CD4-positive, CD25-positive, alpha-beta regulatory T cell (primary cell): ENCODE results near the gene P2RY10. TPM values are rescaled to one million over a fixed set of nuclear protein-coding genes. Genes with fewer than 3 reads are reported as not detected.

Source experiments
- ATAC-seq, 2 donors: fragments of 150-1000 bp; cut with Tn5 transposase; one replicate each; pipeline ENCODE4 v1.10.0; 2021; ENCODE audit warnings: low read depth in 2 of 2, moderate number of reproducible peaks in 2 of 2, moderate library complexity in 1 of 2
- DNase-seq, 3 donors: peaks; one replicate each; pipeline versions ENCODE4 v3.0.0 to v3.0.0-alpha.2; 2012 to 2022; ENCODE audit warnings: mixed read lengths in 1 of 3
- H3K27ac ChIP-seq: one replicate; pipeline ENCODE4 v1.7.0; 2013; ENCODE audit warnings: mild to moderate bottlenecking, low read length; ENCODE audit not compliant: insufficient read depth, poor library complexity, severe bottlenecking
- H3K27me3 ChIP-seq: one replicate; pipeline ENCODE4 v1.7.0; 2013; ENCODE audit warnings: low read length; ENCODE audit not compliant: control insufficient read depth, insufficient read depth
- H3K36me3 ChIP-seq: one replicate; pipeline ENCODE4 v1.7.0; 2013; ENCODE audit warnings: mild to moderate bottlenecking, low read length, moderate library complexity; ENCODE audit not compliant: control insufficient read depth, insufficient read depth
- H3K4me1 ChIP-seq: 2 replicates; pipeline ENCODE4 v1.7.0; 2013; ENCODE audit warnings: mild to moderate bottlenecking, low read length; ENCODE audit not compliant: insufficient read depth, control insufficient read depth, poor library complexity, severe bottlenecking
- H3K4me3 ChIP-seq: one replicate; pipeline ENCODE4 v1.7.0; 2013; ENCODE audit warnings: low read depth, mild to moderate bottlenecking, low read length, moderate library complexity
- H3K9me3 ChIP-seq, 2 experiments: 1 replicate in 1 of 2; 2 replicates in 1 of 2; pipeline ENCODE4 v1.7.0; 2013; ENCODE audit warnings: low read length in 2 of 2, mild to moderate bottlenecking in 1 of 2, moderate library complexity in 1 of 2; ENCODE audit not compliant: control insufficient read depth in 2 of 2
- H3K27ac Mint-ChIP-seq, 3 donors: one replicate each; pipeline ENCODE4 v1.8.0; 2020 to 2022; ENCODE audit warnings: mild to moderate bottlenecking in 3 of 3, mixed read lengths in 3 of 3, moderate library complexity in 2 of 3
- H3K27me3 Mint-ChIP-seq: one replicate; pipeline ENCODE4 v1.8.0; 2022; ENCODE audit warnings: mild to moderate bottlenecking, mixed read lengths
- H3K36me3 Mint-ChIP-seq: one replicate; pipeline ENCODE4 v1.8.0; 2020; ENCODE audit warnings: mixed read lengths
- H3K4me1 Mint-ChIP-seq, 4 donors: one replicate each; pipeline ENCODE4 v1.8.0; 2020 to 2022; ENCODE audit warnings: mixed read lengths in 4 of 4, mild to moderate bottlenecking in 1 of 4
- H3K4me3 Mint-ChIP-seq, 4 donors: one replicate each; pipeline ENCODE4 v1.8.0; 2020 to 2022; ENCODE audit warnings: mild to moderate bottlenecking in 4 of 4, mixed read lengths in 4 of 4, moderate library complexity in 3 of 4
- H3K9me3 Mint-ChIP-seq, 7 donors: one replicate each; pipeline ENCODE4 v1.8.0; 2020 to 2022; ENCODE audit warnings: mixed read lengths in 7 of 7, mild to moderate bottlenecking in 3 of 7, moderate library complexity in 2 of 7
- polyA plus RNA-seq, 4 donors: library from polyadenylated mRNA; unstranded; fragments of 300-500 nt; fragmentation: Illumina TruSeq; gene quantifications; one replicate each; pipeline ENCODE4 v1.2.3, GENCODE V29; 2021
- total RNA-seq: library from RNA; stranded (reverse); gene quantifications from one replicate; pipeline ENCODE4 v1.2.3, GENCODE V29; 2022

The P2RY10 gene
- total RNA-seq: 134 TPM
- polyA plus RNA-seq: 100 to 1,000 TPM in 1 of 4 donors, 10 to 100 TPM in 3; 76.5 to 105 (median 89.7) TPM

GRCh38 chrX:78945186-78945912 lies at the start of gene P2RY10:
Gene P2RY10, plus strand, starts transcription at chrX:78945391. Its CDS starts 15,130 bp downstream, at chrX:78960521.
- Mint-ChIP-seq H3K9me3 (peaks cover 0 to 2% (median 0%) of the 10 kb centered on the region in 7 donors), H3K4me3 (peak within 1 kb of the TSS; percentile 95 to 100 (median 97)), H3K27me3 (no peaks in the 10 kb centered on the region), H3K4me1 (peaks cover 5 to 54% (median 30%) of the 10 kb centered on the region in 4 donors), H3K36me3 (peaks cover 5% of the 10 kb centered on the region), H3K27ac (peak within 1 kb of the TSS; percentile 97 to 99 (median 98))
- Histone ChIP-seq H3K9me3 (no peaks in the 10 kb centered on the region), H3K27me3 (no peaks in the 10 kb centered on the region), H3K4me3 (peak within 1 kb of the TSS; percentile 100), H3K36me3 (no peaks in the 10 kb centered on the region), H3K27ac (peak within 1 kb of the TSS; percentile 77), H3K4me1 (no peaks in the 10 kb centered on the region)
- ATAC-seq (peak; percentile 93 to 95), DNase-seq (peak; percentile 27 to 81 (median 76))

GRCh38 chrX:78922754-78923153 lies 22.4 kb upstream of the P2RY10 start:
- Mint-ChIP-seq H3K36me3 (no peaks in the 10 kb centered on the region), H3K4me1 (peaks cover 0 to 5% (median 1%) of the 10 kb centered on the region in 4 donors), H3K4me3 (no peak overlapping the region), H3K9me3 (peaks cover 0 to 3% (median 0%) of the 10 kb centered on the region in 7 donors), H3K27me3 (no peaks in the 10 kb centered on the region), H3K27ac (no peak overlapping the region)
- Histone ChIP-seq H3K4me3 (no peak overlapping the region), H3K27ac (no peak overlapping the region), H3K27me3 (no peaks in the 10 kb centered on the region), H3K4me1 (no peaks in the 10 kb centered on the region), H3K9me3 (no peaks in the 10 kb centered on the region), H3K36me3 (no peaks in the 10 kb centered on the region)
- DNase-seq (no peak), ATAC-seq (no peak)

GRCh38 chrX:78923198-78924015 lies 21.8 kb upstream of the P2RY10 start:
- H3K4me1 Mint-ChIP-seq: peaks cover 0 to 5% (median 1%) of the 10 kb centered on the region in 4 donors
- H3K9me3 ChIP-seq: no peaks in the 10 kb centered on the region
- H3K27ac Mint-ChIP-seq: peak overlapping the region; percentile 3 to 94 (median 63)
- H3K4me1 ChIP-seq: no peaks in the 10 kb centered on the region
- no peaks in the 10 kb centered on the region for H3K36me3 Mint-ChIP-seq
- no peak overlapping the region for H3K4me3 ChIP-seq
- H3K36me3 ChIP-seq: no peaks in the 10 kb centered on the region
- DNase-seq (peak in 1 of 3 donors; percentile 10), ATAC-seq (no peak)
- H3K9me3 Mint-ChIP-seq: peaks cover 0 to 3% (median 0%) of the 10 kb centered on the region in 7 donors
- H3K4me3 Mint-ChIP-seq: no peak overlapping the region
- no peak overlapping the region for H3K27ac ChIP-seq
- no peaks in the 10 kb centered on the region for H3K27me3 ChIP-seq
- H3K27me3 Mint-ChIP-seq: no peaks in the 10 kb centered on the region

- H3K4me1 ChIP-seq: no peaks in the 10 kb centered on the region
- ATAC-seq (no peak), DNase-seq (no peak)
- Mint-ChIP-seq H3K4me3 (no peak overlapping the region), H3K4me1 (peaks cover 0 to 13% (median 4%) of the 10 kb centered on the region in 4 donors), H3K9me3 (peaks cover 0 to 5% (median 0%) of the 10 kb centered on the region in 7 donors), H3K27me3 (no peaks in the 10 kb centered on the region), H3K27ac (no peak overlapping the region), H3K36me3 (no peaks in the 10 kb centered on the region)
- no peaks in the 10 kb centered on the region for H3K36me3 ChIP-seq
- no peak overlapping the region for H3K27ac ChIP-seq
- H3K4me3 ChIP-seq: no peak overlapping the region
- no peaks in the 10 kb centered on the region for H3K9me3 ChIP-seq
- H3K27me3 ChIP-seq: no peaks in the 10 kb centered on the region
These were observed 13.4 kb upstream of the P2RY10 start for GRCh38 chrX:78931814-78932213.

GRCh38 chrX:78934866-78935265 lies 10.3 kb upstream of the P2RY10 start:
- no peak overlapping the region for H3K27ac Mint-ChIP-seq

GRCh38 chrX:78944351-78944750 lies 840 bp upstream of the P2RY10 start:
- DNase-seq (no peak), ATAC-seq (no peak)
- peak overlapping the region; percentile 95 to 100 (median 97) for H3K4me3 Mint-ChIP-seq
- Histone ChIP-seq H3K27me3 (no peaks in the 10 kb centered on the region), H3K36me3 (no peaks in the 10 kb centered on the region), H3K27ac (peak overlapping the region; percentile 77), H3K4me3 (peak overlapping the region; percentile 100), H3K4me1 (no peaks in the 10 kb centered on the region), H3K9me3 (no peaks in the 10 kb centered on the region)
- H3K27me3 Mint-ChIP-seq: no peaks in the 10 kb centered on the region
- peaks cover 5% of the 10 kb centered on the region for H3K36me3 Mint-ChIP-seq
- peaks cover 0 to 2% (median 0%) of the 10 kb centered on the region in 7 donors for H3K9me3 Mint-ChIP-seq
- H3K4me1 Mint-ChIP-seq: peaks cover 5 to 45% (median 22%) of the 10 kb centered on the region in 4 donors
- H3K27ac Mint-ChIP-seq: peak overlapping the region; percentile 97 to 99 (median 98)

More at GRCh38 chrX:78934866-78935265, 10.3 kb upstream of the P2RY10 start:
- H3K4me3 Mint-ChIP-seq: no peak overlapping the region
- Histone ChIP-seq H3K4me3 (no peak overlapping the region), H3K36me3 (no peaks in the 10 kb centered on the region), H3K27me3 (no peaks in the 10 kb centered on the region), H3K4me1 (no peaks in the 10 kb centered on the region), H3K9me3 (no peaks in the 10 kb centered on the region), H3K27ac (no peak overlapping the region)
- no peaks in the 10 kb centered on the region for H3K27me3 Mint-ChIP-seq
- H3K9me3 Mint-ChIP-seq: peaks cover 0 to 5% (median 1%) of the 10 kb centered on the region in 7 donors
- H3K4me1 Mint-ChIP-seq: peaks cover 0 to 13% (median 4%) of the 10 kb centered on the region in 4 donors
- ATAC-seq (no peak), DNase-seq (no peak)
- peaks cover 3% of the 10 kb centered on the region for H3K36me3 Mint-ChIP-seq

GRCh38 chrX:78946178-78946931 lies 1.2 kb downstream of the P2RY10 start:
- Mint-ChIP-seq H3K4me3 (peak overlapping the region; percentile 95 to 100 (median 97)), H3K4me1 (peaks cover 5 to 62% (median 39%) of the 10 kb centered on the region in 4 donors), H3K27ac (peak overlapping the region; percentile 97 to 99 (median 98)), H3K36me3 (peaks cover 5% of the 10 kb centered on the region), H3K9me3 (peaks cover 0 to 2% (median 0%) of the 10 kb centered on the region in 7 donors), H3K27me3 (no peaks in the 10 kb centered on the region)
- no peaks in the 10 kb centered on the region for H3K27me3 ChIP-seq
- H3K4me1 ChIP-seq: no peaks in the 10 kb centered on the region
- H3K36me3 ChIP-seq: no peaks in the 10 kb centered on the region
- no peak for ATAC-seq
- peak in 1 of 3 donors; percentile 25 for DNase-seq
- peak overlapping the region; percentile 100 for H3K4me3 ChIP-seq
- H3K27ac ChIP-seq: peak overlapping the region; percentile 77
- H3K9me3 ChIP-seq: no peaks in the 10 kb centered on the region
